H1 (cell line): ENCODE measurements around the gene PAQR4. TPM values are rescaled to one million over a fixed set of nuclear protein-coding genes. Genes with fewer than 3 reads are reported as not detected.

Experiments
- KDM4A ChIP-seq: IDR thresholded peaks from one replicate; pipeline ENCODE4 v1.7.1; 2012; ENCODE audit warnings: low read depth, mild to moderate bottlenecking, moderate library complexity, low read length, inconsistent platforms; ENCODE audit not compliant: severe bottlenecking
- POLR2A ChIP-seq, 2 experiments: IDR thresholded peaks; 1 replicate in 1 of 2; 2 replicates in 1 of 2; pipeline ENCODE4 v1.6.1; 2011; ENCODE audit warnings: low read depth in 2 of 2, low read length in 2 of 2, mild to moderate bottlenecking in 2 of 2; ENCODE audit errors: control extremely low read depth in 1 of 2
- polyA plus RNA-seq, 7 experiments: library from polyadenylated mRNA; depleted of rRNA in 3 of 7; stranded (reverse) in 5 of 7; unstranded in 2 of 7; fragments of >200 nt in 5 of 7; fragments of 200-250 nt in 2 of 7; gene quantifications; 1 replicate in 5 of 7; 2 replicates in 1 of 7; 4 replicates in 1 of 7; pipeline versions ENCODE4 v1.2.1 to v1.2.3, GENCODE V29; 2011 to 2013; ENCODE audit warnings: missing spikeins in 2 of 7, mixed read lengths in 2 of 7
- total RNA-seq: library from RNA; stranded (reverse); fragmentation: NEBNext Ultra II Directional; extraction: Animal tissue kit (Norgen Biotek cat#: 25700); gene quantifications from 2 replicates; pipeline ENCODE4 v1.2.1, GENCODE V29; 2021

Gene PAQR4
- total and polyA plus RNA-seq, 2 of the 8 experiments (the other 6 are each of a cell fraction or from before 2014, with no cell fraction given): 28.2 to 34.6 TPM

DNA sequence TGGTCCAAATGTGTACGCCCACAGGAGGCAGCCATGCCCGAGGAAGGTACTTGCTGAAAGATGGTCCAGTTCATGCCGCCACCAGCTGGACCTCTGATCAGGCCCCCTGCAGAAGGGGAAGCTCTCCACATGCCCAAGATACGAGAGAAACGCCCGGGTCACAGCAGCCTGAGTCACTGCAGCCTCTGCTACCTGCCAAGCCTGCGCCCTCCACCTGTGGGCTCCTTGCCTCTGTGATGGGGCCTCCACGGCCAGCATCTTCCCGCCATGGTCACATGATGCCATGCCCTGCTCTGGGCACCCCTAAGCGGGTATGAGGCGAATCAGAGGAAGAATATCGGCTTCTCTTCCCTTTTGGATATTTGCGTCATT lies 18.8 kb upstream of the PAQR4 start (continued):
- TF ChIP-seq KDM4A: no peak
- no peak for TF ChIP-seq POLR2A (IDR thresholded peaks at IDR 0.05; ENCODE audit: control extremely low read depth in 1 of 2, low read depth in 2 of 2, low read length in 2 of 2)
